ENCODE data around the gene RTCA.
"Not testable (repeated sequence)": the region's sequence is repeated elsewhere in the genome, so short reads cannot be mapped to it uniquely, and the experiment has no call there.

The RTCA gene

DNA sequence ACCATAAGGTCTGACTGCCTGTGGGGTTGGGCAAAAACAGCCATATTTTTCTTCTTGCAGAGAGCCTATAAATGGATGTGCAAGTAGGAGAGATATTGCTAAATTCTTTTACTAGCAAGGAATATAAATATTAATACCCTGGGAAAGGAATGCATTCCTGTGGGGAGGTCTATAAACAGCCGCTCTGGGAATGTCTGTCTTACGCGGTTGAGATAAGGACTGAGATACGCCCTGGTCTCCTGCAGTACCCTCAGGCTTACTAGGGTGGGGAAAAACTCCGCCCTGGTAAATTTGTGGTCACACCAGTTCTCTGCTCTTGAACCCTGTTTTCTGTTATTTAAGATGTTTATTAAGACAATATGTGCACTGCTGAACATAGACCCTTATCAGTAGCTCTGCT lies 1.9 kb upstream of the RTCA start:
- FAIRE-seq: not testable (repeated sequence)

DNA sequence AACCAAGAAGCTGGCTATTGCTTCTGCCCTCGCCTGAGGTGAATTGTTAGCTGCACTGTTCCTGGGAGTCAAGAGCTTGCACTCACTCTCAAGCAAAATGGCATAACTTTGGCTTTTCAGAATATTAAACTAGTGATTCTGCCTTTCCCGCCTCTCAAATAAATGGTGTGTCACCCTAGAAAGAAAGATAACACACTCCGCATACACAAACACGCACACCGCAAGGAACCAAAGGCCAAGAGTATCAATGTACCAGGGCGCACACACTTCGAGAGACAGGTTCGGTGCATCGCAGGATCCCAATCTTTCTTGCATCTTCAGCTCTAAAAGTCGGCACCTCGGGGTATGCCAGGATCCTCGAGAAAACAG lies 470 bp upstream of the RTCA start:
- no peak for FAIRE-seq

DNA sequence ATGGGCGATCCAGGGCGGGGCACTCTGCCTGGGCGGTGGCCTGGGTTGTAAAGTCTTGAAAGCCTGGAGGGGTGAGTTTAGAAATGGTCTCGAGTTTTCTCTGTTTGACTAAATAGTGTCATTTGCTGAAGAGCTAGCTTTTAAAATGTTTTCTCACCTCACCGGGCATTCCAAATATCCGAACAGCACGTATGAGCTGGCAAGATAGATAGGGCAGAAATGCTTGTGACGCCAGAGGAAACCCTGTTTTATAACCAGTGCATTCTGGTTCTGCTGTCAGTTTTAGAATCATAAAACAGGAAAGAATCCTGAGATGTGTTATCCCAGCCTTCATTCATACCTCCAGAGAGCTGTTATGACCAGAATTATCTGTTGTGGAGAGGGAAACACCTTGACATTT lies 725 bp downstream of the RTCA start:
- FAIRE-seq: no peak

DNA sequence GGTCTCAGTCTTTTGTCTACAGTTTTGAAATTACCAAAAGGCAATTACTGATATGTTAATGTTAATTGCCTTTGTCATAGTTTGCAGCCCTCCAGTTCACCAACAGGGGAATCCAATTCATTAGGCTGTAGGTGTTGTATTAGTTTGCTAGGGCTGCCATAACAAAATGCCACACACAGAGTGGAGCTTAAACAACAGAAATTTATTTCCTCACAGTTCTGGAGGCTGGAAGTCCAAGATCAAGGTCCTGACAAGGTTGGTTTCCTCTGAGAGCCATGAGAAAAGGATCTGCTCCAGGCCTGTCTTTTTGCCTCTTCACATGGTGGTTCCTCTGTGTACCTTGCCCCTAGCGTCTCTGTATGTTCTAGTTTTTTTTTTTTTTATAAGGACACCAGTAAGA lies 1.3 kb downstream of the RTCA start:
- no peak for FAIRE-seq

DNA sequence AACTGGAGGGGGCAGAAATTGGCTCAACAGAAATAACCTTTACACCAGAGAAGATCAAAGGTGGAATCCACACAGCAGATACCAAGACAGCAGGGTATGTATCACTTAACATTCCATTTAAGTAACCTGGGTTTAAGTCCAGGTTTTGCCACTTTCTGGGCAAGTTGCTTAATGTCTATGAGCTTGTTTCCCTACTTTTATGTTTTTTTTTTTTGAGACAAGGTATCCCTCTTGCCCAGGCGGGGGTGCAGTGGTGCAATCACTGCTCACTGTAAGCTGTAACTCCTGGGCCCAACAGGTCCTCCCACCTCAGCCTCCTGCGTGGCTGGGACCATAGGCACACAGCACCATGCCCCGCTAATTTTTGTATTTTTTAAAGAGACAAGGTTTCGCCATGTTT lies 2.2 kb downstream of the RTCA start:
- no peak for FAIRE-seq

DNA sequence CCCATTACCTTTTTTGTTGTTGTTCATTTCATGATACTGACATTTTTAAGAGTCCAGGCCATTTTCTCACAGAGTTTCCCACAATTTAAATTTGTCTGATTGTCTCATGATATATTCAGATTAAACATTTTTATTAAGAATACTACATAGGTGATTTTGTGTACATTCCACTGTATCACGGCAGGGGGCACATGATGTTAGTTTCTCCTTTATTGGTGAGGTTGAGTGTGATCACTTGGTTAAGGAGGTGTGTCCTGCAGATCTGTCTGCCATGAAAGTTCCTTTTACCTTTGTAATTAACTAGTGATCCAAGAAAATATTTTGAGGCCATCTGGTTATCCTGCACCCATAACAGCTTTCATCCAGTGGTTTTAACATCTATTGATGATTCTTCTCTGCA lies 11.8 kb downstream of the RTCA start:
- no peak for FAIRE-seq

DNA sequence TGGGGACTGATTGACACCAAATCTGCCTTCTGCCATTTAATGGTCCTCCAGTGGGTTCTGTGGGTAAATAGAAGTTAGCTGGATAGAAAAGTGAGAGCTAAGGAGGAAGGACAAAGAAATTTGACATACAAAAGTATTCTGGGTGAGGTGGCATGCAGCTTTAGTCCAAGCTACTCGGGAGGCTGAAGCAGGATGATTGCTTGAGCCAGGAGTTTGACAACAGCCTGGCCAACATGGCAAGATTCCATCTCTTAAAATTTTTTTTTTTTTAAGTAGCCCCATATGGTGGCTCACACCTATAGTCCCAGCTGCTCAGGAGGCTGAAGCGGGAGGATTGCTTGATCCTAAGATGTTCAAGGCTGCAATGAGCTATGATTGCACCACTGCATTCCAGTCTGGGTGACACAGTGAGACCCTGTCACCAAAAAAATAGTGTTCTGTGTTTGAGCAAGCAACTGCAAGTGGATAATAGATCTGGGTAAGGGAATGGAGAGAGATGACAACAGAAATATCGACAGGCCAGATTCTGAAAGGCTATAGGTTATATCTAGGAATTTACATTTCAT lies 13.4 kb downstream of the RTCA start:
- no peak for FAIRE-seq

DNA sequence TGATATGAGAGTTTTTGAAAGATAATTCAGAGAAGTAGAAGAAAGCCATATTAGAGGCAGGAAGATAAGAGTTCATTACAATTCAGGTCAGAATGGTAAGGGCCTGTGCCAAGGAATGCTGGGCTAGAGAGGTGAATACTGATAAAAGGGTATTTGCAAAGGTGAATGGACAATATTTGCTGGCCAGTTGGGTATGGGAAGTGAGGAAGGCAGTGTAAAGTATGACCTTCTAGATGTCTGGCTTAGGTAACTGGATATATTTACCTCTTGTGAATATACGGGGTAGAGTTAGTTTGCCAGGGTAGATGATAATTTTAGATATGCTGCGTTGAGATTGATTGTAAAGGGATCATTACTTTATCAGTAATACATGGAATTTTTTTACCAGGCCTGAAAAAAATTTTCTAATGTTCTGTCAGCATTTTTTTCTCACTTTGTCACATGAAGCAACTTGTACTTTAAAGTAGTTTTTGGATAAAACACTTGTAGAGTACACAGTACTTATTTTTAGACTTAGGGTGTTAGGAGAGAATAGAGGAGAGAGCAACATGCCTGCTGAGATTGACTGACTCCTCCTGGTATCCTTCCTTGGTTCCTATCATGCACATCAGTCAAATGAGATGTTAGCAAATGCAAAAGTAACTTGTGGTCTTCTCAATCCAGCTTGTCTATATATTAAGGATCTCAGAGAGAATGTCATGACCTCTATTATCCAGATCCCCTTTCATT lies 14.1 kb downstream of the RTCA start:
- FAIRE-seq: no peak

DNA sequence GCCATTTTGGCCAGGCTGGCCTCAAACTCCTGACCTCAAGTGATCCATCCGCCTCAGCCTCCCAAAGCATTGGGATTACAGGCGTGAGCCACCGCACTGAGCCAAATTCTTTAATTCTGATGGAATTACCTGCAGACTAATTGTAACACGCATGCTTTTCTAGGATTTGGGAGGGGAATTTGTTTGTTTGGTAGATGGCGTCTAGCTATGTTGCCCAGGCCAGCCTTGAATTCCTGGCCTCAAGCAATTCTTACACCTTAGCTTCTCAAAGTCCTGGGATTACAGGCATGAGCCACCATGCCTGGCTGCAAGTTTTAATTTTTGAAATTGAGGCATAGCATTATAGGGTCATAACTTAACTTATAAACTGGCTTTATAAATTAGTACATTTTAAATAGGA lies 18.6 kb downstream of the RTCA start:
- FAIRE-seq: no peak

DNA sequence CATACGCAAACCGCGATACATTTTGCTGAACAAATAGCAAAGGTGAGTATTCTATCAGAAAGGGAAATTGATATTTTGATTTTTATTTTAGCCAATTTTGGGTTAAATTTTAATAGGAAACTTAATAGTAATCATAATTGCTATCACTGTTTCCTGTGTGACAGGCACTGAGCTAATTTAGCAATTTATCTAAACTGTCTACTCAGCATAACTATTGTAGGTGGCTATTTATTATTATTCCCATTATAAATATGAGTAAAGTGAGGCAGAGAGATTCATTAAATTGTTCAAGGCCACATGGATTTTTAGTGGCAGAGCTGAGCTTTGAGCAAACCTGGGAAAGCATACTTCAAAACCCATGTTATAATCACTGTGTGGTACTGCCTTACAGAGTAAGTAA lies 21.1 kb downstream of the RTCA start:
- no peak for FAIRE-seq

DNA sequence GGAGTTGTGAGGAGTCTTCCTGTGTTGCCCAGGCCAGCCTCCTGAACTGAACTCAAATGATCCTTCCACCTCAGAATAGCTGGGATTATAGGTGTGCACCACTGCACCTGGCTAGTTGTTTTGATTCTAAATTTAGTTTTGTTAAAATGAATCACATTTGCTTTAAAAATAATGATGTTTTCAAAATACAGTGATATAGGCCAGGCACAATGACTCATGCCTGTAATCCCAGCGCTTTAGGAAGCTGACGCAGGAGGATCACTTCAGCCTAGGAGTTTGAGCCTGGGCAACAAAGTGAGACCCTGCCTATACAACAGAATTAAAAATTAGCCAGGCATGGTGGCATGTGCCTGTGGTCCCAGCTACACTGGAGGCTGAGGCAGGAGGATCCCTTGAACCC lies 24.3 kb downstream of the RTCA start:
- FAIRE-seq: no peak

DNA sequence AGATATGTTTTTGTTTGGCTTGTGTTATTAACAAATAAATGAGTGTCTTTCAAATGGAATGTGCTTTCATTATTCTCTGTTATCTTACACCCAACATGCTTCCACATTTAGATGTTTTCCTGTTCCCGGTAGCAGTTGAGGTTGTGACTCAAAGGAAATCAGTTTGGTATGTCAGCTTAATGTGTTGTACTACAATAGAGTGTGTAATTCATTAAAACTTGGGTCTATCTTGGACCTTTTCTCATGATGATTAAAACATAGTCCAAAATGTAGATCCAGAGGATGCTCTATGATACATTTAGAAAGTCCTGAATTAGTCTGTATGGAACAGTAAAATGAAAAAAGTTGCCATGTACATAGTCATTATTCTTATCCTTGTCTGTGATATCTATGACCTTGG lies 26.7 kb downstream of the RTCA start:
- no peak for FAIRE-seq

DNA sequence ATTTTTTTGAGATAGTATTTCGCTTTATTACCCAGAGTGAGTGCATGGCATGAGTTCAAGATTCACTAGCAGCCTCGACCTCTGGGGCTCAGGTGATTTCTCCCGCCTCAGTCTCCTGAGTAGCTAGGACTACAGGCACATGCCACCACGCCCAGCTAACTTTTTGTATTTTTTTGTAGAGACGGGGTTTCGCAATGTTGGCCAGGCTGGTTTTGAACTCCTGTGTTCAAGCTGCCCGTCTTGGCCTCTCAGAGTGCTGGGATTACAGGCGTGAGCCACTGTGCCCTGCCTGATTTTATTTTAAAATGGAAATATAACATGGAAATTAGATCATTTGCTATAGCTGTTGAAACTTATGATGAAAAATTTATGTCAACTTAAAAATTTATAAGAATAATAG lies 30.1 kb downstream of the RTCA start:
- FAIRE-seq: no peak

DNA sequence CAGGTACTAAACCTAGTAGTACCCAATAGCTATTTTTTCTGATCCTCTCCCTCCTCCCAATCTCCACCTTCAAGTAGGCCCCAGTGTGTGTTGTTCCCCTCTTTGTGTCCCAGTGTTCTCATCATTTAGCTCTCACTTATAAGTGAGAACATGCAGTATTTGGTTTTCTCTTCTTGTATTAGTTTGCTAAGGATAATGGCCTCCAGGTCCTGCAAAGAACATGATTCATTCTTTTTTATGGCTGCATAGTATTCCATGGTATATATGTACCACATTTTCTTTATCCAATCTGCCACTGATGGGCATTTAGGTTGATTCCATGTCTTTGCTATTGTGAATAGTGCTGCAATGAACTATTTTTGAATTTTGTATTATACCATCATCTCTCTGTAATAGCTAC lies 31.0 kb downstream of the RTCA start:
- FAIRE-seq: not testable (repeated sequence)

DNA sequence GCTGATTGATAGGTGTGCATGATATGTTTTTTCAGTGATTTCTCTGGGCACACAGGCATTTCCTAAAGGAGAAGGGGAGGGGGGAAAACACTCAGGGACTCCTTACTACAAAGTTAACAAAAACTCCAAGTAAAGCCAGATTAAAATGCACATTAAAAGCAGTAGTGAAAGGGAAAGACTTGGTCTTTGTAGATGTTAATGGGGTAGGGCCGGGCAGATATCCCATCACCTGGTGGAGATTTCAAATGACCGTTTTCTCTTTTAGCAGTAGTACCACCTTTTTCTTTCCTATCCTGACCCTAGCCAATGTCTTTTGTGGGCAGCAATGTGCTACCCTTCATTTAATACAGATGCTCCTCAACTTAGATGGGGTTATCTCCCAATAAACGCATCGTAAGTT lies 32.5 kb downstream of the RTCA start:
- no peak for FAIRE-seq

DNA sequence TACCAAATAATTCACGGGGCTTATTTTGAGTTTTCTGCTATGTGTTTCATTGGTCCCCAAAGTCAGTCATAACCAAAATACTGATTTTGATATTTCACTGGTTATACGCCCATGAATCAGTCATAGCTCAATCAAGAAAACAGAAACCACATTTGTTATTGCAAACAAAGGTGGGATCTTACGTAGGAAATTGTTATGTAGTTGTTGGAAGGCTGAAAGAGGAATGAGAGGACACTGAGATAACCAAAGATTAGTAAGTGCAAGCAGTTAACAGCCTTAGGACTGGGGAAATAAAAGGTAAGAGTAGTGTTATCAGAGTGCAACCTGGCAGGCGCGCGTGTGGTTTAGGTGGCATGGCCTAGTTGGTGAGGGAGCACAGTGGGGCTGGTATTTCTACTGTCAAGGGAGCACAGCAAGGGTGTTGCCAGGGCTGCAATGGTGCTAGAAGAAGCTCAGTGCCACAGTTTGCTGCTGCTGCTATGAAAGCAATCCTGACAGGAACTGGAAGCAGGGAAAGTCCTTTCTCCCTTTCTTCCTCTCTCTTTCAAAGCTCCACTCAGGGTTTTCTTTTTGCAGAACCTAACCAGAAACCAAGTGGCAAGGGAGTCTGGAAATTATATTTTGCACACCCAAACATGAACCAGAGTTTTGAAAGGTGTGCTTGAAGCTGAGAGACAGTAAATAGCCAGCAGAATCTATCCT lies 33.7 kb downstream of the RTCA start:
- FAIRE-seq: no peak

DNA sequence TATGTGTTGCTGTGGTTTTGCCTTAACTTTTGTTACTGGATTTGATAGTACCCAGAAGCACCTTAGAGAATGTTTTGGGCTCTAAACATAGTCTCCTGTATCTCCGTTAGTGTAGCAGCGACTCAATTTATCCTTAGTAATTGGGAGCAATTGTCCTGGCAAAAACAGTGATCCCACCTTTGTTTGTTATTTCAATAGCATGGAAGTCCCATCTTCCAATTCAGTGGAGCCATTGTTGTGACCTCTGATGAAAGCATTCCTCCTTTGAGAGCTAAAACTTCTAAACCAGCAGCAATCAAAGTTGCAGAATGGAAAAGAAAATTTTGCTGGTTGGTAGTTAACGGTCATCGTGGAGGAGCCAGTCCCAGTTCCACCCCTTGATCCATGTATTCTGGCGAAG lies 34.7 kb downstream of the RTCA start:
- no peak for FAIRE-seq

DNA sequence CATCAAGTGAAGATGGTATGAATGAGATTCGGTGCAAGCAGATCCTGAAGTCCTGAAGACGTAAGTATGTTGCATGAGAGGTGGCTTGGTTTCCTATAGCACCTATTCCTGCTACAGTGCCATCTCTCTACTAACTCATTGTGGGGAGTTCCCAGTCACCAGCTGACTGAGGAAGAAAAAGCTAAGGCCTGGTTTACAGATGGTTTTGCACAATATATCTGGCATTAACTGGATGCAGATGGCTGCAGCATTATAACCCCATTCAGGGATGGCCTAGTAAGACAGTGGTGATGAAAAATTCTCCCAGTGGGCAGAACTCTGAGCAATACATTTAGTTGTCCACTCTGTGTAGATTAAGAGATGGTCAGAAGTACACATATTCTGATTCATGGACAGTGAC lies 36.7 kb downstream of the RTCA start:
- FAIRE-seq: no peak

DNA sequence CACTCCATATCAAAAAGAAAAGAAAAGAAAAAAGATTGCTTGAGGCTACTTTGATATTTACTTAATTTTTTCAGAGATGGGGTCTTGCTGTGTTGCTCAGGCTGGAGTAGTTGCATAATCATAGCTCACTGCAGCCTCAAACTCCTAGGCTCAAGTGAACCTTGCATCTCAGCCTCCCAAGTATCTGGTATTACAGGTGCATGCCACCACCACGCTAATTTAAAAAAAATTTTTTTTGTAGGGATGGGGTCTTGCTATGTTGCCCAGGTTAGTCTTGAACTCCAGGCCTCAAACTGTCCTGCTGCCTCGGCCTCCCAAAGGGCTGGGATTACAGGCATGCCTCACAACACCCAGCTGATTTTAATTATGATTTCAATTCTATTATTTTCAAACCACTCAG lies 38.2 kb downstream of the RTCA start:
- FAIRE-seq: no peak

DNA sequence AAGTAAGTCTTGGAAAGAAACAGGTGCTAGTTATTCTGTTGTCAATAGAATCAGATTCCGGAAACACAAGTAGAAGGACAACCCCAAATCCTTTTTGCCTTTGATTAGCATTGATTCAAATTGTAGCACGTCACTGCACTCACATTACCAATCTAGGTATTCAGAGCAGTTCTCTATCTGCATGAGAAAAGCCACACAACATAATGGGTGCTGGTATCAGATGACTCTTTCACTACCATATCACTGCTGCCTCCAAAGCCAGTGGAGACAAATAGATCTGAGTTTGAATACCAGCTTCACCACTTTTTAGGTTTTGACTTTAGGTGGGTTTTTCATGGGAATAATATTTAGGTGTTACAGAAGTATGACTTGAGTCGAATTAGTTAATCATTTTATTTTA lies 38.9 kb downstream of the RTCA start:
- no peak for FAIRE-seq

DNA sequence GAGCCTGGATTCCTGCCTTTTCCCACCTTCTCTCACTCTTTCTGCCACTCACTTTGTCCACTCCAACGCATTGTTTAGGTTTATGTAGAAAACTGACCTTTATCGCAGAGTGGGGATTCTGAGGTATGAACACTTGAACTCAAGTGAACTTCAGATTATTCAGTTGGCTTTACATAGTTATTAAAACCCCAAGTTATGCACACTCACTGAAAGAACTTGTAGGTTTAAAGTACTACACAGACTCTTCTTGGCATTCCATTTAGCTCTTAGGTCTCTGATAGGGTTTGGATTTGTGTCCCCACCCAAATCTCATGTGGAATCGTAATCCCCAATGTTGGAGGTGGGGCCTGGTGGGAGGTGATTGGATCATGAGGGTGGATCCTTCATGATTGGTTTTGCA lies 39.9 kb downstream of the RTCA start:
- FAIRE-seq: no peak

DNA sequence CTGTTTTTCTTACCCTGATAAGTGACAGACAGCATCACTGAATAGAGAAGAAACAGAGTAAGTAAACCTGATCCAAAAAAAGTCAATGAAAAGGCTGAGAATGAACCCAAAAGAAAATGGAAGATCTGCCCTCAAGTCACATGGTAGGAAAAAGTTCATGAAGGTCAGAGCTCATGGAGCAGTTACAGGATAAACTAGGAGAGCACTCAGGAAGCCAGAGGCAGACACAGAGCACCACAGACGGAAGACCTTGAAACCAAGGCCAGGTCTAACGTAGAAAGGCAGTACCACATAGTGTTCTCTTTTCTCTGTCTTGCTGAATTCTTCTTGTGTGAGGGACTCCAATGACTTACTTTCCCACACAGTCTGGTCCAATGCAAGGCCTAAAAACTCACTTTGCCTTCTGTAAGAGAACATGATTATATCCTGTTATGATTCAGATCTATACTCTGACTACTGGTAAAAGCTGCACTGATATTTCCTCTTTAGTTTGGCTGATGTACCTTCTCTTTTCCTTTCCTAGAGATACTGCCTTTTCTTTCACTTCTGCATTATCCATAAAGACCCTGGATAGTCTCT lies 40.8 kb downstream of the RTCA start:
- FAIRE-seq: no peak

DNA sequence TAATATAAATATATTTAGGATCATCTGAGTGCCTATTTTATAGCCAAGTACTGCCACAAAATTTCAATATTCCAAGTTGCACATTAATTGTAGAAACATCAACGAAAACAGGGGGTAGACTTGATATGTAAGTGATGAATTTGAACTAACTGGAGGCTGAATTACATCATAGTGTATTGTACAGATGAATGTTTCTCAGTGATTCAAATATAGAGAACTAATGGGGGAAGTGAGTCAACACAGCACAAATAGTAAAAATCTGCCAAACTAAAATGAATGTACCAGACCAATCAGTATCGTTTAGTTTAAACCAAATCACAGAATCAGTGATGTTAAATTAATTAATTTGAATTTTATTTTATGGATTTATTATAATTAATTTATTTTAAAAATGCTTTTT lies 42.8 kb downstream of the RTCA start:
- FAIRE-seq: no peak

DNA sequence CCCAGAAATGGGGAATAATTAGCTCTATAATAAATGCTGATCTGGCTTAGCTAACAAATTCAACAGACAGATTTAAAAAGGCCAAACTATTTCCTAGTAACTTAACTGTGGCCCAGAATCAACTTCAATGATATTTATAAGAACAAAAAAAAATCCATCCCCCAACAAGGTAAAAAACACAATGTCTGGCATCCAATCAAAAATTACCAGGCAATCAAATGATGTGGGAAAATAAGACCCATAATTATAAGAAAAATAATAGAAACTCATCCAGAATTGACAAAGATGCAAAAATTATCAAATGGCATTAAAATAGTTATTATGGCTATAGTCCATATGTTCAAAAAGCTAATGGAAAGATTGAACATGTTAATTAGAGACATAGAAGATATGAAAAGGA lies 43.8 kb downstream of the RTCA start:
- no peak for FAIRE-seq
